Measurements from ENCODE around the gene ST3GAL5. TPM values are rescaled to one million over a fixed set of nuclear protein-coding genes. Genes with fewer than 3 reads are reported as not detected.

The ST3GAL5 gene
- total RNA-seq, 2 donors from 2014 or later = 2.9 to 8.7 TPM

DNA sequence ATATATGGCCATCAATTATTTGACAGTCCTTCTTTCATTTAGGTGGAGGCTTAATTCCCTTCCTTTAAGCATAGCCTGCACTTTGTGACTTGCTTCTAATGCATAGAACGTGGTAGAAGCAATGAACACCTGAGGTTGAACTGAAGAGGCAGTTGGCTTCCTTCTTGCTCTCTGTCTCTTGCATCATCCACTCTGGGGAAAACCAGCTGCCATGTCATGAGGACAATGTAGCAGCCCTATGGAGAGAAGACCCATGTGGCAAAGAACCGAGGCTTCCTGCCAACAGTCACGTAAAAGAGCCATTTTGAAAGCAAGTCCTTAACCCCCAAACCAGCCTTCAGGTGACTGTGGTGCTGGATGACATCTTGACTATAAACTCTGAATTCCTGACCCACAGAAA is 88.2 kb downstream of the ST3GAL5 start:
- ATAC-seq = no peak
- intact Hi-C loops (cut with DNase I, micrococcal nuclease) = no loop called here
- DNase-seq = no peak

DNA sequence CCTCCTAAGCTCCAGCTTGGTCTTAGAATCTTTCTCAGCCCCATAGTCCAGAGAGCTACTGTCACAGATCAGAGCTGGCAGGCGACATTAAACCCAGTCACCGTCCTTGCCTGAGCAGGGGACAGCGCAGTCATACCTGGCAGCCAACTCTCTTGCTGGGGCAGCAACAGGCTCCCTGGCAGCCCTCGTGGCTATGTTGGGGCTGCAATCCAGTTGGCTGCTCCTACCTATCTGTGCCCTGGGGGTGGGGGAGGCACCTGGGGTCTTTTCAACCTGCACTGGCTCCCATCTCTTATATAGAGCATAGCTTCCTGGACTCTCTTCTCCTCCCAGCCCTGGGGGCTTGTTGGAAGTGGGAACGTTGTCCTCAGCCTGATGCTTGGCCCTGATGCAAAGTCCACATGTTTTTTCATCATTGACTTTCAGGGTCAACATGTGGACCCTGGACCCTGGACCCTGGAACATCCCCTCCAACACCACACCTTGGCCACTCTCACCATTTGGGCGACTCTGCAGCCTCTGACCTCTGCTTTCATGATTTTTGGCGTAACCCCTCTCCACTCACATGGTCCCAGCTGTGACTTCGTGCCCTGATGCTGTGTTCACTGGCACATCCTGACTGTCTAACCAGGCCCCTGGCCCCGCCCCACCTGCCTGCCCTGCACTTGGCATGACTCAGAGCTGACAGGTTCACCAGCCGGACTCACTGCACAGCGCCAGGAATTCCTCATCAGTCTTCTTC is 89.4 kb downstream of the ST3GAL5 start:
- ATAC-seq (peak; percentile 57), DNase-seq (no peak)
- intact Hi-C loops (cut with DNase I, micrococcal nuclease) = no loop called here

DNA sequence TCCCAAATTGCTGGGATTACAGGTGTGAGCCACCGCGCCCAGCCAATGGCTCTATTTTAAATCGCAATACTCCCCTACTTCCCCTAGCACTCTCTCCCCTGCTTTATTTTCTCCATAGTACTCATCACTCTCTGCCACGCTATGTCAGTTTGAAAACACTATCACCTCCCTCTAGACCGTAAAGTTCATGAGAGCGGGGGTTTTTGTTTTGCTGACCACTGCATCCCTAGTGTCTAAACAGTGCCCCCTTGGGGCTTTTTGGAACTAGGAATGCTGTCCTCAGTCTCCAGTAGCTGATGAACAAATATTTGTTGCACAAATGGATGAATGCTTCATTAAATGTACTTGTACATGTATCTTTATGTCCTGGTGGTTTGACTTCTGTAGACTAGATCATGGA is 90.9 kb downstream of the ST3GAL5 start:
- DNase-seq = no peak
- intact Hi-C loops (cut with DNase I, micrococcal nuclease) = no loop called here
- ATAC-seq = no peak

DNA sequence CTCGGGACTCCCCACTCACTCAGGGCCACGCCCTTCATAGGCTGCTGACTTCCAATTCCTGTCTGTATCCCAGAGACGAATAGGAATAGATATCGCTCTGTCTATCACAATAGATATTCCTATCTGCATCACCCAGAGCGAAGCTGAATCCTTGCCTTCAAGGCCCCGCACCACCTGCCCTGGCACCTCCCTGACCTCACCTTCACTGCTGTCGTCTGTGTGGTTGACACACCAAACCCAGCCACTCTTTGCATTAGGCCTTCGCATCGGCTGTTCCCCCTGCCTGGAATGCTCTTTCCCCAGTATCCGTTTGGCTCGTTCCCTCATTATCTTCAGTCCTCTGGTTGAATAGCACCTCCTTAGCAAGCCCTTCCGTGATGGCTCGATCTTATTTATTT is 91.5 kb downstream of the ST3GAL5 start:
- intact Hi-C loops (cut with DNase I, micrococcal nuclease) = no loop called here
- no peak for DNase-seq
- no peak for ATAC-seq

DNA sequence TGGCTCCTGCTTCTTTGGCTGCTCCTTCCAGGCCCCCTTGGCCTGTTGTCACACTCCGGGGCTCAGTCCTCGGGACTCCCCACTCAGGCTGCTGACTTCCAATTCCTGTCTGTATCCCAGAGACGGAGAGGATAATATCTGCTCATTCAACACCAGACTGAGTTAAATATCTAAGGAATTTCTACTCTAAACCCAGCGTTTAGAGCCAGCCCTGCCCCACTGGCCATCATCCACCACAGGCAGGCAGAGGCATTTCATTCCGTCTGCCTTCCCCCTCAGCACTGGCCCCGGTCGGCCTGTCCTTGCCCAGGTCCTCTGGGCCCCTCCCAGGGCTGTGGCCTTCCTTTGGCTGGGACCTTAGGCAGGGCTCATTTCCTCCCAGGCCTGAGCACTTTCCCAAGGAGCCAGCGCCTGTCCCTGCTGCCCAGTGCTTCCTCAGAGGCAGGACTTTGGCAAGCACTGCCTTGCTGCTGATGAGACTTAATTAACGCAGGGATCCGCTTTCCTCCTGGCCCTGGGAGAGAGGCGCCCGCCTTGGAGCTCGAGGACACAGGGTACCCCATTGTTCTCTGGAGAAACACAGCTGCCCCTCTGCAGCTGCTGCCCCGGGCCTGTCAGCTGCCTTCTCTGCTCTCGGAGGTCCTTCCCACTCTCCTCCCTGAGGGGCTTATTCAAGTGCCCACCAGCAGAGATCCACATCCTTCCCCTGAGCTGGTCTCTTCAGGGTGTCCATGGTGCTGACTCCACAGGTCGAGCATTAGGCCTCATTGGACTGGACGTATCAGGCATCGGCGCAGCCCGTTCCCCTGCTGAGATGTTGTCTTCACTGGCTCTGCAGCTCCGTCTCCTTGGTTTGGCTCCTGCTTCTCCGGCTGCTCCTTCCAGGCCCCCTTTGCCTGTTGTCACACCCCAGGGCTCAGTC is 92.2 kb downstream of the ST3GAL5 start:
- no peak for DNase-seq
- no peak for ATAC-seq
- intact Hi-C loops (cut with DNase I, micrococcal nuclease) = no loop called here

DNA sequence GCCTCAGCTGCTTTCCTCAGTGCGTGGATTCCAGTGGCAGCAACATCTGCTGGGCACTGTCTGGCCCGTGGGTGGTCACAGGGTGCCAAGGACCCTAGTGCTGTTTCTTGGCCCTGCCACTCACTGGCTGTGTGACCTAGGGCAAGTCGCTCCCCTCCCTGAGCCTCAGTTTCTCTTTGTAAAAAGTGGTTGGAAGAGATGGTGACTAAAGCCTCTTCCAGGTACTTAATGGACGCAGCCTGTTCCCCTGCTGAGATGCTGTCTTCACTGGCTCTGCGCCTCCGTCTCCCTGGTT is 92.8 kb downstream of the ST3GAL5 start:
- intact Hi-C loops (cut with DNase I, micrococcal nuclease) = no loop called here
- DNase-seq (no peak), ATAC-seq (no peak)

DNA sequence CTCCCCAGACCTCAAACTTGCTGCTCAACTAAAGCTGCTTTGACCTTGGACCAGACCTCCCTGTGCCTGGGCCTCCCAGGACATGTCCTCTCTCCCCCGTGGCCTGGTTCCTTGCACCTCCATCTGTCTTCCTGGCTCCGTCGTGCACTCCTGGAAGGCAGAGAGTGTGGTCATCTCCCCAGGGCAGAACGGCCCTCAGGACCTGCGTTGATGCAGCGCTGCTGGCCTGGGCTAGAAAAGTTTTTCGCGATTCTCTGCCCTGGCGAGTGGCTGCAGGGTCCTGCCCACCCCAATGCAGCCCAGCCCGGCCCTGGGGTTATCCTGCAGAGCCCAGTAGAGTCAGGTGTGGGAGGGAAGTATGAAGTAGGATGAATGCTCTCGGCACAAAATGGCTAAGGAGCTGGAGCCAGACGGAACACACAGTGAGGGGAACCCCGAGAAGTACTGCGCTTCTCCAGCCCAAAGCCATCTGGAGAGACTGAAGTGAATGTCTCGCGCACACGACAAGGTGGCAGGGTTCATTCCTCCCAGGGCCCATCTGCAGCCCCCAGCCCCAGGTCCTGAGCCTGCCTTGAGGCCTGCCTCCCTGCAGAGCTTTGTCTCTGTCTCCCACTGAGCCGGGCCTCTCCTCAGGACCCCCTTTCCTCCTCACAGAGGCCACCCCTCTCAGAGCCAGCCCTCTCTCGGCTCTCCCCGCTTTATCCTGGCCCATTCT is 93.3 kb downstream of the ST3GAL5 start:
- ATAC-seq = no peak
- intact Hi-C loops (cut with DNase I, micrococcal nuclease) = no loop called here
- no peak for DNase-seq

DNA sequence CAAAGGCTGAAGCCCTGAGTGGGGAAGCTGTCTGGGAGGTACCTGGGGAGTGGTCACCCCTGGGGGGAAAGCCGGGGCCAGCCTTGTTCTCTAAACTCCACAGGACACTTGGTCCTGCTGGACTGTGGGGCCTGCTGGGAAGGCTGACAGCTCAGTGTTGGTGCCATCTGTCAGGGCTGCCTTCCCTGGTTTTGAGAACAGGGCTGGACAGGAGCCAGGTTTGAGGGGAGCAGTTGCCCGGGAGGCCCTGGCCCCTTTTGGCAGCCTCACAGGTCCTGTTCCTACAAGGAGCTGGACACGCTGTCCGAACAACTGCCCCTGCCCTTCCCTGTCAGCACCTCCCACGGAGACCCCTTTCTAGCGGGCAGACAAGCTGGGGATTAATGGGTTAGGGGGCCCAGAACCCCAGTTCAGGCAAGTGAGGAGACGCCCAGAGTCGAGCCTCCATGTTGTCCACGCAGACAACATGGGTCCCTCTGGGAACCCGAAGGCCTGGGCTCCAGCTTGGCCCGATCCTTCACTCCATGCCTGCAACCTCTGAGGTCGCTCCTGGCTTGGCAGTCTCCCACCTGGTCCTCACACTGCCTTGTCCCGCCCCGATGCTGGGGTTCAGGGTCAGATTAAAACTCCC is 94.2 kb downstream of the ST3GAL5 start:
- intact Hi-C loops (cut with DNase I, micrococcal nuclease) = no loop called here
- ATAC-seq (no peak), DNase-seq (no peak)

DNA sequence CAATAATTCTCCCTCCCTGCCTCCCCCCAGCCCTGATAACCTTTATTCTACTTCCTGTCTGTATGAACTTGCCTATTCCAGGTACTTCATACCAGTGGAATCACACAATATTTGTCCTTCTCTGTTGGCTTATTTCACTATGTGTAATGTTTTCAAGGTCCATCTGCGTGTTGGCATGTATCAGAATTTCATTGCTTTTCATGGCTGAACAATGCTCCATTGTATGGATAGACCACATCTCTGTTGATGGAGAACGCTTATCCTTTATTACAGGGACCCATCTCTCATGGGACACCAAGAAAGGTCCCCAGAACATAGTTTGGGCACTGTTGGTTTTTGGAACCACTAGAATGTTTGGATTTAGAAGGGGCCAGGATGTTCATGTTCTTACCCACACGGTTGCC is 94.8 kb downstream of the ST3GAL5 start:
- intact Hi-C loops (cut with DNase I, micrococcal nuclease) = no loop called here
- ATAC-seq (no peak), DNase-seq (no peak)

DNA sequence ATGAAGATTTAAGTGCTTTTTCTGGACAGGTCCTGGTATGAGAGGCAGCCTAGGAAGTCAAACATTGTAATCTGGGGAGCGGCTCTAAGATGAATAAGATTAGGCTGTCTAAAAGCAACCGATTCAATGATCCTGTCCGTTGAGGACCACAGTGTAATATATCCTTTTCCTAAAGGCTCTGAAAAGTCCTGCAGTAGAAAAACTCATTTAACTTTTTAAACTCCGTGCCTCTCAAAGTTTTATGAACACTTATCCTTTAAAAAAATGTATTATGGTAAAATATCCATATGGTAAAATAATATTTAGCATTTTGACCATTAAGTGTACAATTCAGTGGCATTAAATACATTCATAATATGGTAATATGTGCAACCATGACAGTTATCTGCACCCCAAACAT is 95.2 kb downstream of the ST3GAL5 start:
- ATAC-seq = no peak
- intact Hi-C loops (cut with DNase I, micrococcal nuclease) = no loop called here
- DNase-seq = no peak

DNA sequence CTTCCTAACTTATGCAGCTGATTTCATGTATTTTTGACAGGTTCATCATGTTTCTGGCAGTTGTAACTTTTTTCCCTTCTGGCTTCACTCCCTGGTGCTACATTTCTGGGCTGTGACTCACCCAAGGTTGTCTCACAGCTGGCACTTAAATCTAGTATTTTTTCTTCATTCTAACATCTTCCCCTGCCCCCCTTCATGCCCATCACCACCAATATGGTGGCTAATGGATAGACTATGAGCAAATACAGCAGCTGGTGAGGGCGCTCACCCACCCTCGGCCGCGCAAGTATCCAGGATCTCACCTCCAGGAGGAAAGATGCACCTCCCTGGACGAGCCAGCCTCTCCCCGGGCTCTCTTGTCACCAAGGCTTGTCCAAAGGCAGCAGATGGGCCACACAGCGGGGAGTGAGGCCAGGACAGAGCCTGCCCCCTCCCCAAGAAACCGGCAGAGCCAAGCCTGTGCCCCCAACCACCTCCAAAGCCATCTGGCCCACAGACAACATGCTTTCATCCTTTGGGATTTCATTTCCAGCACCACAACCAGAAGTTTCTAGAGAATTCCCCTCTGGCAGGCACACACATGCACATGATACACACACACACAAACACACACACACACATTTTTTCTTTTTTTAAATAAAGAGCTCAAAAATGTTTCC is 95.9 kb downstream of the ST3GAL5 start:
- ATAC-seq (no peak), DNase-seq (no peak)
- intact Hi-C loops (cut with DNase I, micrococcal nuclease) = no loop called here

DNA sequence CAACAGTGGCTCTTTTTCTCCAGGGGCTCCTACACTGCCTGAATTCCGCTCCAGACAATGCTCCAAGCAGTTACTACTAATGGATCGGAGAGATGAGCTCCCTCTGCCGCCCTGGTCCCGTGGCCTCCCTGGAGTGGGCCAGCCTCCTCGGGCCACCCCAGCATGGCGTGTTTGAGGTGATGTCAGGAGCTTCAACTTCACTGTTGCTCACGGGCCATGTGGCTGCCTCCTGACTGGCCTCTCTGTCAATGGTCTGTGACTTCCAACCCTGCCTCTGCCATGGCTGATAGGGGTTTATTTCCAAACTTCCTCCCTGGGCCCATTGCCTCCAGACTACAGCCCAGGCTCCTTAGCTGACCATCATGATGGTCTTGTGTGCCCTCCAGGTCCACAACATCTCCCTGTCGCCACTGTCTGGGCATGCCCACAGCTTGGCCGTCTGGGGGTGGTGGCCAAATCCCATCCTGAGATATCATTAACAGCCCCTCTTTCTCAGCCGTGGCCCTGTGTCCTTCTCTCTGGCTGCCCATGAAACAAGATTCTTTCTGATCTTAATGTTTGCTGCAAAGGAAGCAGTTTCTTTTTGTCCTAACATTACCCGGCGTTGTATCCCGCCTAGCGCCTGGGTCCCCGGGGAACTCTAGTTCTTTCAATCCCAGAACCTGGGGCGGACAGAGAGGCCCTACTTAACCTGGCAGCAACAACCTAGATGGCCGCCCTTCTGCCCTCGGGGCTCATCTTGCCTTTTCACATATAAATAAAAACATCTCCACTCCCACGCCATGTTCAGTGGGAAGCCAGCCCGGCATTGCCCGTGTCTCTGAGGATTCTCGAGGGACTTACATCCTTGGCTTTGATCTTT is 96.9 kb downstream of the ST3GAL5 start:
- ATAC-seq (no peak), DNase-seq (no peak)
- intact Hi-C loops (cut with DNase I, micrococcal nuclease) = no loop called here

DNA sequence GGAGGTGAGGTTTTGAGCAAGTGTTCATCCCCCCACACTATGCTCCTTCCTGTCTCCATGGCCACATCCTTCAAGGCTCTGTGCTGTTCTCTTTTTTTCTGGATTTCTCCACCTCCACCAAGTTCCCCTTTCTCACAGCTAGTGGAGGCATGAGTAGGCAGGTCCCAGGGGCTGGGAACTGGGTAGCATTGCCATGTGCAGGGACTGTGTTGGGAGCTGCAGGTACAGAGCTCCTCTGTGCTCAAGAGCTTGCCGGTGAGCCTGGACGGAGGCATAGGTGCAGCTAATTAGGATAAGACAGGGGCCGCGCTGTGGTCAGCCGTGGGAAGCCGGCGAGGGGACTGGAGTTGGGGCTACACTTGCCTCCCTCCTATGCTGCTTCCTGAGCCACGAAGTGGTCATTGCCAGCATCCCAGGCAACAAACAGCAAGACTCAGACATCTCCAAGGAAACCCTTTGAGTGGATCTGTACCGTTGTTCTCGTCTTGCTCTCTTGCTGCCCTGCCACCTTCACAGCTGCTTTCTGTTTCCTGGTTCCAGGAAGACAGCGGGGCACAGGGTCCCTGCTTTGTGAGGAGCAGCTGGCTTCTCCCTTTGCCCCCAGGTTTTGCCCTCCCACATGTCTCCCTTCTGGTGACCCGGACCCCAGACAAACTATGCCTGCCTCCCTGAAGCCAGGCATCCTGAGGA is 98.1 kb downstream of the ST3GAL5 start:
- no peak for DNase-seq
- intact Hi-C loops (cut with DNase I, micrococcal nuclease) = no loop called here
- ATAC-seq = no peak

DNA sequence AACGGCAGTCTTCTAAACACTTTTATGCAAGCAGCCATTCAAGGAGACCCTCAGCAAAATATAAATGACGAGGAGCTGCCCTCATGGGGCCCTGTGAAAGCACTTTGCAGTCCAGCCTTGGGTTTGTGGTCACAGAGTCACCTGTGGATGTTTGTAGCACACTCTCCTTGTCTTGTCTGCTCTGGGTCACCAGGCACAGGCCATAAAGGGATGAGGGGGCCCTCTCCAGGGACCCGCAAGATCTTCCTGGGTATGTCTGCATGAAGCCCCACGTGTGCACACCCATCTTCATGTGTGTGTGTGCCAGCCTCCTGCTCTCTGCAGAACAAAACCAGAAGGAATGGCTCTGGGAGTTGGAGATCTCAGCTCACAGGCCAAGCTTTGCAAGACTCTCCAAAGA is 98.8 kb downstream of the ST3GAL5 start:
- DNase-seq = no peak

DNA sequence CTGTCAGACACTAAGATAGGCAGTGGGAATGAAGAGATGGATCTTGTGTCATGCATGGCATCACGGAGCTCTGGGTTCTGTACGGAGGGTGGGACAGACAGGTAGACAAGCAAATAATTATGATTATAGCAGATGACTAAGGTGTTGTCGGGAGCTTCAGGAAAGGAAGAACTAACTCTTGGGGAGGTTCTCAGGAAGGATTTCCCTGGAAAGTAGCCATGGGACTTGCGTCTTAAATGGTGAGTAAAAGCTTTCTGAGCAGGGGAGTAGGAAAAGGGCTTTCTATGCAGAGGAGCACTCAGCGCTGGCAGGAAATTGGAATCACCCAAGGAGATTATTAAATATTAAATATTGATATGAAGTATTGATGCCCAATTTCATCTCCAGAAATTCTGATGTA is 99.5 kb downstream of the ST3GAL5 start:
- intact Hi-C loops (cut with DNase I, micrococcal nuclease) = loop anchor here in 1 of 2 donors (10.0 kb wide), 1 partner anchor 54 kb away; no protein-coding TSS in a partner anchor
- DNase-seq (no peak), ATAC-seq (no peak)

More for the DNA sequence above, 98.8 kb downstream of the ST3GAL5 start:
- no peak for ATAC-seq
- intact Hi-C loops (cut with DNase I, micrococcal nuclease) = no loop called here

DNA sequence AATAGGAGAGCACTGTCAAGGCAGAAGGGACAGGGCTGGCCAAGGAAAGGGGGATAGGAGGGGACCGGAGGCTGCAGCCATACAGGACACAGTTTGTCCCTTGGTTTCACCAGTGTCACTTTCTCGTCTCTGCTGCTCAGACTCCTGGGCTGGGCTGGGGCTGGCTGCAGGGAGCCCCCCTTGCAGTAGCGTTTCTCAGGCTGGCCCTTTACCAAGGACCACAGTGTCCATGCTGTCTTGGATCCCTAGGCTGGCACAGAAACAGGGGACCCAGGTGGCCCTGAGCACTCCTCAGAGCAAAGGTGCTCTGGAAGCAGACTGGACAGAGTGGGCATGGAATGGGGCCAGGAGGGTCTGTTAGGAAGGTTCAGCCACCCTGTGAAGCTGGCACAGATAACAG is 100.2 kb downstream of the ST3GAL5 start:
- ATAC-seq (no peak), DNase-seq (no peak)
- intact Hi-C loops (cut with DNase I, micrococcal nuclease) = loop anchor here in 1 of 2 donors (10.0 kb wide), 1 partner anchor 54 kb away; no protein-coding TSS in a partner anchor

DNA sequence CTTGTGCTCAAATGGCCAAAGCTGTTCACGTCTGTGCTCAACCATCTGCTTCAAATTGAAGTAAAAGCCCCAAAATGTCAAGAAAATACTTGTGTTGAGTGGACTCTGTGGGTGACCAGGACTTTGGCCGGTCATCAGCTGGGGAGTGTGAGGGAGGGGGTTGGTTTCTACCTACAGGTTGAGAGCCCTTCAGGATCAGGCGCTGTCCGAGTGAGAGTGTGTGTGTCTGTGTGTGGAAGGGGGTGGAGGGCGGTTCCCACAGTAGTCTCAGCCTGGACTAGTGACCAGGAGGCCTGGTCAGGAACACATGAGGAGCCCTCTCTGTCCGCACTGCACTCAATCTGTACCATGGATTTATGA is 100.8 kb downstream of the ST3GAL5 start:
- ATAC-seq (no peak), DNase-seq (no peak)
- intact Hi-C loops (cut with DNase I, micrococcal nuclease) = loop anchor here in 1 of 2 donors (10.0 kb wide), 1 partner anchor 53 kb away; no protein-coding TSS in a partner anchor
